ENCODE results near the gene RARRES2.

GRCh38 chr7:150383710-150384397 lies 42.4 kb upstream of the RARRES2 start:
- TF ChIP-seq ZNF274 (IDR thresholded peaks at IDR 0.05; ENCODE audit: low read depth, low read length) (no peak), YY1 (IDR thresholded peaks at IDR 0.05; ENCODE audit: insufficient read depth, insufficient read length) (no peak)
